Stimulated activated naive B cell treated with anti-CD40 and anti-IgM and Interleukin-4, amounts not matched to agents 10 μg/mL and 1 μg/mL and 100 μg/mL, for 72 hours (primary cell): ENCODE results near the gene SCD.
A peak's percentile ranks its signal among the peaks of the same experiment; 100 is the strongest.
"Not testable (repeated sequence)": the region's sequence is repeated elsewhere in the genome, so short reads cannot be mapped to it uniquely, and the experiment has no call there.

ENCODE experiments used
- ATAC-seq, 2 donors: fragments of 150-1000 bp; cut with Tn5 transposase; replicated peaks; 2 replicates each; pipeline ENCODE4 v1.10.0; 2021; ENCODE audit warnings: moderate library complexity in 1 of 2
- DNase-seq: peaks from one replicate; pipeline ENCODE4 v3.0.0; 2021
- H3K27ac Mint-ChIP-seq: one replicate; pipeline ENCODE4 v1.8.0; 2022; ENCODE audit warnings: mild to moderate bottlenecking, mixed read lengths
- H3K27me3 Mint-ChIP-seq, 2 donors: one replicate each; pipeline ENCODE4 v1.8.0; 2022; ENCODE audit warnings: mixed read lengths in 2 of 2
- H3K36me3 Mint-ChIP-seq, 2 donors: one replicate each; pipeline ENCODE4 v1.8.0; 2022; ENCODE audit warnings: mixed read lengths in 2 of 2, mild to moderate bottlenecking in 1 of 2
- H3K4me1 Mint-ChIP-seq, 2 donors: one replicate each; pipeline ENCODE4 v1.8.0; 2022; ENCODE audit warnings: mixed read lengths in 2 of 2, mild to moderate bottlenecking in 1 of 2
- H3K4me3 Mint-ChIP-seq, 2 donors: one replicate each; pipeline ENCODE4 v1.8.0; 2022; ENCODE audit warnings: mild to moderate bottlenecking in 2 of 2, mixed read lengths in 2 of 2, moderate library complexity in 1 of 2
- H3K9me3 Mint-ChIP-seq, 2 donors: one replicate each; pipeline ENCODE4 v1.8.0; 2022; ENCODE audit warnings: mixed read lengths in 2 of 2, mild to moderate bottlenecking in 1 of 2

SCD gene

GRCh38 chr10:100346765-100347567 is at the start of gene SCD:
TSS of gene SCD (plus strand) at chr10:100347233. CDS start at chr10:100347505, 272 bp downstream.
- H3K27me3 Mint-ChIP-seq, result no peaks in the 10 kb centered on the region
- peaks cover 43 to 59% of the 10 kb centered on the region in 2 donors for H3K4me1 Mint-ChIP-seq
- H3K36me3 Mint-ChIP-seq, result peaks cover 41 to 45% of the 10 kb centered on the region in 2 donors
- peak within 1 kb of the TSS; percentile 88 to 96 for H3K4me3 Mint-ChIP-seq
- no peaks in the 10 kb centered on the region for H3K9me3 Mint-ChIP-seq
- peak; percentile 90 for DNase-seq
- peak within 1 kb of the TSS; percentile 94 for H3K27ac Mint-ChIP-seq
- peak; percentile 94 to 96 for ATAC-seq

- Mint-ChIP-seq H3K4me3 (no peak overlapping the region), H3K4me1 (peaks cover 11 to 21% of the 10 kb centered on the region in 2 donors), H3K27ac (no peak overlapping the region), H3K36me3 (no peaks in the 10 kb centered on the region), H3K9me3 (peaks cover 0 to 2% of the 10 kb centered on the region in 2 donors), H3K27me3 (peaks cover 21 to 24% of the 10 kb centered on the region in 2 donors)
- ATAC-seq (no peak), DNase-seq (no peak)
These were observed 49.8 kb upstream of the SCD start for GRCh38 chr10:100297242-100297641.

- ATAC-seq, H3K36me3 Mint-ChIP-seq, H3K4me3 Mint-ChIP-seq, H3K9me3 Mint-ChIP-seq, H3K27ac Mint-ChIP-seq, DNase-seq: not testable (repeated sequence)
- peaks cover 11 to 30% of the 10 kb centered on the region in 2 donors for H3K27me3 Mint-ChIP-seq
- H3K4me1 Mint-ChIP-seq, result peaks cover 9 to 21% of the 10 kb centered on the region in 2 donors
These were observed 45.9 kb upstream of the SCD start for GRCh38 chr10:100301123-100301522.

- Mint-ChIP-seq H3K36me3 (no peaks in the 10 kb centered on the region), H3K9me3 (peaks cover 0 to 2% of the 10 kb centered on the region in 2 donors), H3K27ac (no peak overlapping the region), H3K4me3 (no peak overlapping the region), H3K4me1 (no peaks in the 10 kb centered on the region), H3K27me3 (peaks cover 9 to 38% of the 10 kb centered on the region in 2 donors)
- ATAC-seq (no peak), DNase-seq (no peak)
These were observed 43.2 kb upstream of the SCD start for GRCh38 chr10:100303724-100304319.

GRCh38 chr10:100304414-100304813 is 42.6 kb upstream of the SCD start:
- ATAC-seq (no peak), DNase-seq (no peak)
- Mint-ChIP-seq H3K9me3 (peaks cover 0 to 2% of the 10 kb centered on the region in 2 donors), H3K4me1 (no peaks in the 10 kb centered on the region), H3K36me3 (no peaks in the 10 kb centered on the region), H3K27ac (no peak overlapping the region), H3K27me3 (peaks cover 9 to 35% of the 10 kb centered on the region in 2 donors), H3K4me3 (no peak overlapping the region)

- DNase-seq (no peak), ATAC-seq (no peak)
- H3K27me3 Mint-ChIP-seq, result peaks cover 19 to 46% of the 10 kb centered on the region in 2 donors
- H3K4me1 Mint-ChIP-seq, result no peaks in the 10 kb centered on the region
- H3K4me3 Mint-ChIP-seq, result no peak overlapping the region
- H3K36me3 Mint-ChIP-seq, result no peaks in the 10 kb centered on the region
- H3K9me3 Mint-ChIP-seq, result no peaks in the 10 kb centered on the region
- no peak overlapping the region for H3K27ac Mint-ChIP-seq
These were observed 40.2 kb upstream of the SCD start for GRCh38 chr10:100306861-100307260.

- H3K4me3 Mint-ChIP-seq, result no peak overlapping the region
- H3K27me3 Mint-ChIP-seq, result peaks cover 22 to 50% of the 10 kb centered on the region in 2 donors
- H3K9me3 Mint-ChIP-seq, result no peaks in the 10 kb centered on the region
- ATAC-seq (no peak), DNase-seq (no peak)
- no peaks in the 10 kb centered on the region for H3K4me1 Mint-ChIP-seq
- no peak overlapping the region for H3K27ac Mint-ChIP-seq
- H3K36me3 Mint-ChIP-seq, result no peaks in the 10 kb centered on the region
These were observed 39.3 kb upstream of the SCD start for GRCh38 chr10:100307684-100308083.

GRCh38 chr10:100311298-100311697 is 35.7 kb upstream of the SCD start:
- no peak overlapping the region for H3K4me3 Mint-ChIP-seq
- no peaks in the 10 kb centered on the region for H3K9me3 Mint-ChIP-seq
- DNase-seq (no peak), ATAC-seq (no peak)
- no peaks in the 10 kb centered on the region for H3K4me1 Mint-ChIP-seq
- H3K27ac Mint-ChIP-seq, result no peak overlapping the region
- H3K27me3 Mint-ChIP-seq, result peaks cover 35 to 53% of the 10 kb centered on the region in 2 donors
- H3K36me3 Mint-ChIP-seq, result no peaks in the 10 kb centered on the region

GRCh38 chr10:100315615-100316014 is 31.4 kb upstream of the SCD start:
- no peaks in the 10 kb centered on the region for H3K4me1 Mint-ChIP-seq
- H3K27me3 Mint-ChIP-seq, result peaks cover 53 to 63% of the 10 kb centered on the region in 2 donors
- no peaks in the 10 kb centered on the region for H3K36me3 Mint-ChIP-seq
- no peak for ATAC-seq
- no peak overlapping the region for H3K27ac Mint-ChIP-seq
- H3K9me3 Mint-ChIP-seq, result no peaks in the 10 kb centered on the region
- H3K4me3 Mint-ChIP-seq, result no peak overlapping the region
- DNase-seq, result no peak

- ATAC-seq (no peak), DNase-seq (no peak)
- Mint-ChIP-seq H3K4me1 (peaks cover 0 to 2% of the 10 kb centered on the region in 2 donors), H3K27ac (no peak overlapping the region), H3K4me3 (no peak overlapping the region), H3K9me3 (no peaks in the 10 kb centered on the region), H3K36me3 (no peaks in the 10 kb centered on the region), H3K27me3 (peaks cover 36 to 50% of the 10 kb centered on the region in 2 donors)
These were observed 28.8 kb upstream of the SCD start for GRCh38 chr10:100318207-100318606.

GRCh38 chr10:100319707-100320402 is 27.2 kb upstream of the SCD start:
- no peaks in the 10 kb centered on the region for H3K9me3 Mint-ChIP-seq
- no peaks in the 10 kb centered on the region for H3K36me3 Mint-ChIP-seq
- ATAC-seq (no peak), DNase-seq (no peak)
- H3K4me1 Mint-ChIP-seq, result peaks cover 0 to 2% of the 10 kb centered on the region in 2 donors
- no peak overlapping the region for H3K27ac Mint-ChIP-seq
- H3K27me3 Mint-ChIP-seq, result peaks cover 29 to 40% of the 10 kb centered on the region in 2 donors
- H3K4me3 Mint-ChIP-seq, result no peak overlapping the region

- H3K27ac Mint-ChIP-seq, result no peak overlapping the region
- H3K27me3 Mint-ChIP-seq, result peaks cover 8 to 9% of the 10 kb centered on the region in 2 donors
- H3K36me3 Mint-ChIP-seq, result no peaks in the 10 kb centered on the region
- DNase-seq (no peak), ATAC-seq (no peak)
- H3K4me1 Mint-ChIP-seq, result peaks cover 16 to 27% of the 10 kb centered on the region in 2 donors
- H3K9me3 Mint-ChIP-seq, result no peaks in the 10 kb centered on the region
- H3K4me3 Mint-ChIP-seq, result no peak overlapping the region
These were observed 21.9 kb upstream of the SCD start for GRCh38 chr10:100325158-100325557.

- ATAC-seq, result peak; percentile 100
These were observed 19.9 kb upstream of the SCD start for GRCh38 chr10:100327007-100327717.

GRCh38 chr10:100327718-100328009 is 19.4 kb upstream of the SCD start:
- peaks cover 26 to 31% of the 10 kb centered on the region in 2 donors for H3K27me3 Mint-ChIP-seq
- no peaks in the 10 kb centered on the region for H3K9me3 Mint-ChIP-seq
- no peaks in the 10 kb centered on the region for H3K36me3 Mint-ChIP-seq
- H3K4me3 Mint-ChIP-seq, result no peak overlapping the region
- H3K4me1 Mint-ChIP-seq, result peaks cover 15 to 27% of the 10 kb centered on the region in 2 donors
- ATAC-seq (no peak), DNase-seq (no peak)
- no peak overlapping the region for H3K27ac Mint-ChIP-seq

More at GRCh38 chr10:100327007-100327717, 19.9 kb upstream of the SCD start:
- Mint-ChIP-seq H3K4me1 (peaks cover 15 to 27% of the 10 kb centered on the region in 2 donors), H3K36me3 (no peaks in the 10 kb centered on the region), H3K27me3 (peaks cover 23 to 27% of the 10 kb centered on the region in 2 donors), H3K27ac (peak overlapping the region; percentile 85), H3K9me3 (no peaks in the 10 kb centered on the region), H3K4me3 (peak overlapping the region; percentile 47 to 63)
- DNase-seq, result peak; percentile 71
